Neuronal stem cell (in vitro differentiated cells): ENCODE results near the gene HECW1.

Experiments
- DNase-seq: peaks from one replicate; pipeline ENCODE4 v3.0.0-alpha.2; 2013; ENCODE audit warnings: low spot score
- H2AFZ ChIP-seq: one replicate; pipeline ENCODE4 v1.6.1; 2013; ENCODE audit warnings: mild to moderate bottlenecking, low read length, inconsistent platforms
- H2AK5ac ChIP-seq: 2 replicates; pipeline ENCODE4 v1.6.1; 2013; ENCODE audit warnings: low read depth, mild to moderate bottlenecking, inconsistent platforms, low read length, moderate library complexity, mixed read lengths
- H2BK120ac ChIP-seq: 2 replicates; pipeline ENCODE4 v1.6.1; 2013; ENCODE audit warnings: low read depth, mild to moderate bottlenecking, inconsistent platforms, low read length, moderate library complexity, mixed read lengths
- H2BK12ac ChIP-seq: one replicate; pipeline ENCODE4 v1.6.1; 2013; ENCODE audit warnings: low read length, inconsistent platforms
- H2BK15ac ChIP-seq: 2 replicates; pipeline ENCODE4 v1.6.1; 2013; ENCODE audit warnings: mild to moderate bottlenecking, low read length, inconsistent platforms, mixed read lengths
- H2BK5ac ChIP-seq: one replicate; pipeline ENCODE4 v1.6.1; 2013; ENCODE audit warnings: inconsistent platforms, mild to moderate bottlenecking, low read length, moderate library complexity
- H3K14ac ChIP-seq: one replicate; pipeline ENCODE4 v1.6.1; 2013; ENCODE audit warnings: low read length, inconsistent platforms
- H3K18ac ChIP-seq: 2 replicates; pipeline ENCODE4 v1.6.1; 2013; ENCODE audit warnings: low read length, inconsistent platforms
- H3K23ac ChIP-seq: 2 replicates; pipeline ENCODE4 v1.6.1; 2013; ENCODE audit warnings: low read depth, mild to moderate bottlenecking, mixed read lengths, low read length, inconsistent platforms; ENCODE audit not compliant: poor library complexity
- H3K27ac ChIP-seq: replicated peaks from 3 replicates; pipeline ENCODE4 v1.5.1; 2013; ENCODE audit warnings: low read length, inconsistent platforms
- H3K27me3 ChIP-seq, 3 experiments: 2 replicates each; pipeline ENCODE4 v1.6.1; 2013; ENCODE audit warnings: low read length in 3 of 3, mild to moderate bottlenecking in 2 of 3, inconsistent platforms in 1 of 3, low read depth in 1 of 3, mixed read lengths in 1 of 3, moderate library complexity in 1 of 3; ENCODE audit not compliant: control insufficient read depth in 3 of 3, insufficient read depth in 3 of 3
- H3K36me3 ChIP-seq, 2 donors: replicated peaks in 1 of 2; 2 replicates each; pipeline ENCODE4 v1.6.1; 2013; ENCODE audit warnings: low read length in 2 of 2; ENCODE audit not compliant: control insufficient read depth in 2 of 2, insufficient read depth in 2 of 2
- H3K4ac ChIP-seq: 2 replicates; pipeline ENCODE4 v1.6.1; 2013; ENCODE audit warnings: inconsistent platforms, mild to moderate bottlenecking, low read length, moderate library complexity
- H3K4me1 ChIP-seq, 2 donors: 1 replicate in 1 of 2; 2 replicates in 1 of 2; pipeline ENCODE4 v1.6.1; 2013; ENCODE audit warnings: low read length in 2 of 2, low read depth in 1 of 2; ENCODE audit not compliant: control insufficient read depth in 2 of 2, insufficient read depth in 1 of 2
- H3K4me2 ChIP-seq: one replicate; pipeline ENCODE4 v1.6.1; 2013; ENCODE audit warnings: mild to moderate bottlenecking, low read length, inconsistent platforms; ENCODE audit not compliant: insufficient read depth, poor library complexity, severe bottlenecking
- H3K4me3 ChIP-seq, 2 donors: 2 replicates each; pipeline ENCODE4 v1.5.1; 2013; ENCODE audit warnings: low read length in 2 of 2, mild to moderate bottlenecking in 2 of 2, inconsistent platforms in 1 of 2, moderate library complexity in 1 of 2
- H3K79me1 ChIP-seq: one replicate; pipeline ENCODE4 v1.6.1; 2013; ENCODE audit warnings: low read depth, mild to moderate bottlenecking, inconsistent platforms, low read length, moderate library complexity
- H3K9ac ChIP-seq: one replicate; pipeline ENCODE4 v1.6.1; 2013; ENCODE audit warnings: mild to moderate bottlenecking, low read depth, low read length, inconsistent platforms; ENCODE audit not compliant: poor library complexity
- H3K9me3 ChIP-seq, 2 donors: replicated peaks in 1 of 2; 2 replicates each; pipeline versions ENCODE3 to v1.6.1; 2013; ENCODE audit warnings: low read length in 2 of 2, mild to moderate bottlenecking in 2 of 2, inconsistent platforms in 1 of 2, low read depth in 1 of 2, mixed read lengths in 1 of 2, moderate library complexity in 1 of 2; ENCODE audit not compliant: control insufficient read depth in 2 of 2, insufficient read depth in 1 of 2
- H4K8ac ChIP-seq: one replicate; pipeline ENCODE4 v1.6.1; 2013; ENCODE audit warnings: low read depth, mild to moderate bottlenecking, inconsistent platforms, low read length, moderate library complexity
- H4K91ac ChIP-seq: one replicate; pipeline ENCODE4 v1.6.1; 2013; ENCODE audit warnings: low read length, low read depth, mild to moderate bottlenecking, inconsistent platforms; ENCODE audit not compliant: poor library complexity
- WGBS, 2 donors: extraction: QIAGEN DNeasy Blood & Tissue Kit; methylation state at CpG; one replicate each; pipeline ENCODE4 v1.1.7; 2013; ENCODE audit warnings: missing lambda C conversion rate in 2 of 2, mixed read lengths in 1 of 2; ENCODE audit not compliant: insufficient read length in 2 of 2, insufficient replicate concordance in 1 of 2; ENCODE audit errors: extremely low coverage in 2 of 2; 5-methylcytosine and 5-hydroxymethylcytosine counted together

Gene HECW1

GRCh38 chr7:43351683-43352082 lies 239.2 kb downstream of the HECW1 start:
- Histone ChIP-seq H3K4me1 (no peaks in the 10 kb centered on the region), H3K9ac (no peak overlapping the region)

GRCh38 chr7:43353902-43354301 lies 241.5 kb downstream of the HECW1 start:
- no peak overlapping the region for H4K91ac ChIP-seq
- no peak overlapping the region for H3K4me3 ChIP-seq
- no peaks in the 10 kb centered on the region for H3K79me1 ChIP-seq
- DNase-seq = no peak
- no peak overlapping the region for H3K23ac ChIP-seq
- H2BK5ac ChIP-seq = no peak overlapping the region
- no peak overlapping the region for H3K4me2 ChIP-seq
- H3K27me3 ChIP-seq = no peaks in the 10 kb centered on the region
- no peak overlapping the region for H2BK12ac ChIP-seq
- H4K8ac ChIP-seq = no peak overlapping the region
- H2BK15ac ChIP-seq = no peak overlapping the region
- no peak overlapping the region for H2AFZ ChIP-seq
- no peak overlapping the region for H2AK5ac ChIP-seq
- H3K18ac ChIP-seq = no peak overlapping the region
- H2BK120ac ChIP-seq = no peak overlapping the region
- H3K27ac ChIP-seq = no peak overlapping the region
- WGBS, 2 donors = no CpG with 5 or more reads among the region's 1 CpG
- no peaks in the 10 kb centered on the region for H3K36me3 ChIP-seq
- H3K4me1 ChIP-seq = no peaks in the 10 kb centered on the region
- peaks cover 0 to 10% of the 10 kb centered on the region in 2 donors for H3K9me3 ChIP-seq
- no peak overlapping the region for H3K4ac ChIP-seq
- H3K9ac ChIP-seq = no peak overlapping the region
- no peak overlapping the region for H3K14ac ChIP-seq

More at GRCh38 chr7:43351683-43352082, 239.2 kb downstream of the HECW1 start:
- no peak overlapping the region for H2BK15ac ChIP-seq
- H3K14ac ChIP-seq = no peak overlapping the region
- H3K27me3 ChIP-seq = no peaks in the 10 kb centered on the region
- no peaks in the 10 kb centered on the region for H3K79me1 ChIP-seq
- H3K23ac ChIP-seq = no peak overlapping the region
- no peak overlapping the region for H2BK120ac ChIP-seq
- WGBS, 2 donors = no CpG with 5 or more reads among the region's 3 CpGs
- H3K4me2 ChIP-seq = no peak overlapping the region
- no peak for DNase-seq
- H3K4me3 ChIP-seq = no peak overlapping the region
- no peak overlapping the region for H3K4ac ChIP-seq
- no peak overlapping the region for H2BK5ac ChIP-seq
- no peak overlapping the region for H4K91ac ChIP-seq
- no peaks in the 10 kb centered on the region for H3K36me3 ChIP-seq
- H4K8ac ChIP-seq = no peak overlapping the region
- H2BK12ac ChIP-seq = no peak overlapping the region
- no peak overlapping the region for H2AFZ ChIP-seq
- no peak overlapping the region for H3K18ac ChIP-seq
- peaks cover 0 to 10% of the 10 kb centered on the region in 2 donors for H3K9me3 ChIP-seq
- H2AK5ac ChIP-seq = no peak overlapping the region
- no peak overlapping the region for H3K27ac ChIP-seq

- no peak overlapping the region for H2BK15ac ChIP-seq
- H2BK12ac ChIP-seq = no peak overlapping the region
- H3K27me3 ChIP-seq = no peaks in the 10 kb centered on the region
- no peak overlapping the region for H2BK120ac ChIP-seq
- H4K91ac ChIP-seq = no peak overlapping the region
- no peak overlapping the region for H3K4ac ChIP-seq
- no peak overlapping the region for H3K27ac ChIP-seq
- H4K8ac ChIP-seq = no peak overlapping the region
- H3K18ac ChIP-seq = no peak overlapping the region
- no peak overlapping the region for H3K14ac ChIP-seq
- H2AFZ ChIP-seq = no peak overlapping the region
- H3K4me1 ChIP-seq = peaks cover 0 to 2% of the 10 kb centered on the region in 2 donors
- H3K9ac ChIP-seq = no peak overlapping the region
- no peak for DNase-seq
- WGBS, 2 donors = no CpG with 5 or more reads among the region's 2 CpGs
- H3K4me3 ChIP-seq = no peak overlapping the region
- no peak overlapping the region for H2AK5ac ChIP-seq
- H2BK5ac ChIP-seq = no peak overlapping the region
- H3K36me3 ChIP-seq = no peaks in the 10 kb centered on the region
- no peaks in the 10 kb centered on the region for H3K79me1 ChIP-seq
- H3K9me3 ChIP-seq = peaks cover 0 to 2% of the 10 kb centered on the region in 2 donors
- H3K23ac ChIP-seq = no peak overlapping the region
- no peak overlapping the region for H3K4me2 ChIP-seq
Observed at GRCh38 chr7:43362652-43363034, 250.2 kb downstream of the HECW1 start.

GRCh38 chr7:43363035-43363791 lies 250.8 kb downstream of the HECW1 start:
- no peak for DNase-seq
- Histone ChIP-seq H2BK15ac (no peak overlapping the region), H3K4me3 (no peak overlapping the region), H3K14ac (no peak overlapping the region), H3K9me3 (peaks cover 0 to 2% of the 10 kb centered on the region in 2 donors), H3K23ac (no peak overlapping the region), H3K9ac (no peak overlapping the region), H3K36me3 (no peaks in the 10 kb centered on the region), H3K27ac (no peak overlapping the region), H3K4ac (no peak overlapping the region), H3K4me2 (no peak overlapping the region), H2BK12ac (no peak overlapping the region), H4K91ac (no peak overlapping the region), H2AK5ac (no peak overlapping the region), H2BK120ac (no peak overlapping the region), H3K18ac (no peak overlapping the region), H4K8ac (no peak overlapping the region), H2BK5ac (no peak overlapping the region), H3K27me3 (no peaks in the 10 kb centered on the region), H3K4me1 (peaks cover 0 to 2% of the 10 kb centered on the region in 2 donors), H3K79me1 (no peaks in the 10 kb centered on the region), H2AFZ (no peak overlapping the region)
- WGBS, 2 donors = no CpG with 5 or more reads among the region's 6 CpGs
